ENCODE measurements around the gene BUB1. TPM values are rescaled to one million over a fixed set of nuclear protein-coding genes. Genes with fewer than 3 reads are reported as not detected.
A peak's percentile ranks its signal among the peaks of the same experiment; 100 is the strongest.

BUB1 gene
- total RNA-seq, 2 experiments from 2014 or later: 90.8 to 102 TPM

DNA sequence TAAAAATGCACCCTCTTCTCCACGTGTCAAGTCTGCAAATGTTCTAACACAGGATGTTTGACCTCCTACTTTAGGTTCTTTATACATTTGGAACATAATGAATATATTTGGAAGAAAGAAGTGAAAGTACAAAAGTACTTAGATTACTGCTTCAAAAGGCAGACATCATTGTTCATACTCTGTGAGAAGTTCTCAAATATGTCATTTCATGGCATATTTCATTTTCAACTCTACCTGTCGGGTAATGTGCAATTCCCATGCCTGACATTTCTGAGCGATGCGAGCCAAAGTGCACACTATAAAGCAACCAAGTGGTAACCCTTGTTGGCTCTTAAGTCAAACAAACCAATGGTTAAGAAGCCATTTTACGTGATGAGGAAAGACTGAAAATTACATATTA, 7.0 kb downstream of the BUB1 start:
- intact Hi-C loops (cut with micrococcal nuclease): loop anchor here (10.0 kb wide), 1 partner anchor 194 kb away; no protein-coding TSS in a partner anchor
- Mint-ChIP-seq H3K27me3 (no peaks in the 10 kb centered on the region), H3K4me3 (no peak overlapping the region), H3K9me3 (no peaks in the 10 kb centered on the region), H3K27ac (no peak overlapping the region), H3K4me1 (ENCODE audit: low read depth) (peaks cover 10% of the 10 kb centered on the region), H3K36me3 (peaks cover 55% of the 10 kb centered on the region)
- DNase-seq: no peak
- ChIA-PET POLR2A (no interaction called here), CTCF (no interaction called here)

DNA sequence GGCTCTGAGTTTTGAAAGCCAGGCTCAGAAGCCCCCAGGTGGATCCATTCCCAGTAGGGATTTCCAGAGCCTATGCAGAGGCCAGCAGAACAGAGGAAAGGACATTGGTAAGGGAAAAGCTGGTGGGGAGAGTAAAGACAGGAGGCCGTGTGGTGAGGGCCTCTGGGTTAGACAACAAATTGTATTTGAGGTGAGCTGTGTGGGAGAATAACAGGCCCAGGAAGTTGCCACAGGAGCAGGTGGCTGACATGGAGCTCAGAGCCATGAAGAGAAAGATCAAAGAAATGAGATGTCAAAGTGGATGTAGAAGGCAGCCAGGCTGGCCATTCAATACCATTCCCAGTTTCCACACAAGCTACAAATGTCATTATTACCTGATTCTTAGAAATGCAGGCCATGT, 8.8 kb downstream of the BUB1 start:
- Mint-ChIP-seq H3K4me3 (no peak overlapping the region), H3K27ac (no peak overlapping the region), H3K9me3 (no peaks in the 10 kb centered on the region), H3K27me3 (no peaks in the 10 kb centered on the region), H3K4me1 (ENCODE audit: low read depth) (no peaks in the 10 kb centered on the region), H3K36me3 (peaks cover 59% of the 10 kb centered on the region)
- ChIA-PET CTCF (no interaction called here), POLR2A (no interaction called here)
- DNase-seq: no peak
- intact Hi-C loops (cut with micrococcal nuclease): no loop called here

DNA sequence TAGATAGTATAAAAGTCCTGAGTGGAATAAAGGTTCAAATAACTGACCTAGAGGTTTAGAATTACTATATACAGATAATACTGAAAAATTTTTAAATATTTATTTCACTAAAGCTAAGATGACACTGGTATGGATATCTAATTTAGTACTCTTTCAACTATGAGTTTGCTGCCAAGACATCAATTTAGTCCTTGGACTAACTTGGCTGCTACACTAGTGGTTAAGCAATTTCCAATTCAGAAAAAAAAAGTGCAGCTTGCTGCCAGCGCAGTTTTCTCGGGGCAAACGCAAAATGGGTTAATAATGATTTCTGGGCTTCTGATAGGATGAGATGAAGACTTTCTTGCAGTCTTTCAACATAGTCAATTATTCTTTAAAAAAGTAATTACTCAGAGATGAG, 10.8 kb downstream of the BUB1 start:
- DNase-seq: no peak
- intact Hi-C loops (cut with micrococcal nuclease): no loop called here
- ChIA-PET POLR2A (no interaction called here), CTCF (no interaction called here)
- Mint-ChIP-seq H3K27me3 (no peaks in the 10 kb centered on the region), H3K27ac (no peak overlapping the region), H3K4me3 (no peak overlapping the region), H3K36me3 (peaks cover 45% of the 10 kb centered on the region), H3K4me1 (ENCODE audit: low read depth) (no peaks in the 10 kb centered on the region), H3K9me3 (no peaks in the 10 kb centered on the region)

DNA sequence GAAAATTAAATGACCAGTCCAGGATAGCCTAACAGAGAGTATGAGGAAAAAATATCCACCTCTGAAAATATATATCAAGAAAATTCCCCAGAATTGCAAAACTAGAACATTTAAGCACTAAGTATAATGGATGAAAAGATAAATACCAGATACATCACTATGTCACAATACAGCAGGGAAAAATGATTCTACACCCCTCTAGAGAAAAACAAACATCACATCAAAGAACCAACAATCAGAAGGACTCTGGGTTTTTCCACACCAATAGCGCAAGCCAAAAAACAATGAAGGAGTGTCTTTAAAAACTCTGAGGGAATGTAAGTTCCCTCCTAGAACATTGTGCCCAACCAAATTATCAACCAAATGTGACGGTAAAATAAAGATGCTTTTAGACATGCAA, 13.7 kb downstream of the BUB1 start:
- no peak overlapping the region for H3K4me3 Mint-ChIP-seq
- no peaks in the 10 kb centered on the region for H3K27me3 Mint-ChIP-seq
- intact Hi-C loops (cut with micrococcal nuclease): no loop called here
- ChIA-PET POLR2A (no interaction called here), CTCF (no interaction called here)
- no peak for DNase-seq
- H3K27ac Mint-ChIP-seq: no peak overlapping the region
- no peaks in the 10 kb centered on the region for H3K9me3 Mint-ChIP-seq
- peaks cover 50% of the 10 kb centered on the region for H3K36me3 Mint-ChIP-seq
- H3K4me1 Mint-ChIP-seq (ENCODE audit: low read depth): no peaks in the 10 kb centered on the region

DNA sequence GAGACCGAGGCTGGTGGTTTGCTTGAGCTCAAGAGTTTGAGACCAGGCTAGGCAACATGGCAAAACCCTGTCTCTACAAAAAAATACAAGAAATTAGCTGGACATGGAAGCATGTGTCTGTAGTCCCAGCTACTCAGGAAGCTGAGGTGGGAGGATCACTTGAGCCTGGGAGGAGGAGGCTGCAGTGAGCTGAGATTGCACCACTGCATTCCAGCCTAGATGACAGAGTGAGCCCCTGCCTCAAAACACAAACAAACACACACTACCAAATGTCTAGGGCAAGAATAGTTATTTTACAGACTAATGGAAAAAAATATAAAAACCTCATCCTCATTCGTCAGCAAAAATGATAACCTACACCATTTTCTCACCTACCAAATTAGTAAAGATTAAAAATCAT, 15.3 kb downstream of the BUB1 start:
- Mint-ChIP-seq H3K4me1 (ENCODE audit: low read depth) (peaks cover 6% of the 10 kb centered on the region), H3K27me3 (no peaks in the 10 kb centered on the region), H3K36me3 (peaks cover 51% of the 10 kb centered on the region), H3K27ac (no peak overlapping the region), H3K4me3 (no peak overlapping the region), H3K9me3 (no peaks in the 10 kb centered on the region)
- ChIA-PET POLR2A (no interaction called here), CTCF (no interaction called here)
- intact Hi-C loops (cut with micrococcal nuclease): no loop called here
- no peak for DNase-seq

DNA sequence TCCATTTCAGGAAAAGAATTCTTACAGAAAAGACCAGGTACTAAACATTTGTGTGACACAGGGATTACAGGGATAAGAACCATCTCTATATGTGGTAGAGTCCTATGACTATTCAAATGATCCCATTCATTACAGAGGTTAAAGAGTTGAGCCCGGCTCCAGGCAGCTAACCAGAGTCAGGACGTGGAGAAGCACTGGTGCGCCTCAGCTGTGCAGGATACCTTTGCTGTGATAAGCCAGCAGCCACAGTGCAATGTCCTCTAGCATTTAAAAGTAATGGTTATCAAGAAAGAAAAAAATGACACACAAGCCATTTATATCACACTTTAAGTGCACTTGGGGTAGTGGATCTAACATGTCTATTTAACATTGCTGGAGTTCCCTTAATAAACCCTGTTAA, 17.3 kb downstream of the BUB1 start:
- POLR2A ChIA-PET: no interaction called here
- H3K9me3 Mint-ChIP-seq: no peaks in the 10 kb centered on the region
- H3K4me3 Mint-ChIP-seq: no peak overlapping the region
- intact Hi-C loops (cut with micrococcal nuclease): no loop called here
- peaks cover 10% of the 10 kb centered on the region for H3K4me1 Mint-ChIP-seq (ENCODE audit: low read depth)
- H3K36me3 Mint-ChIP-seq: peaks cover 55% of the 10 kb centered on the region
- no peak overlapping the region for H3K27ac Mint-ChIP-seq
- CTCF ChIA-PET: no interaction called here
- DNase-seq: no peak
- no peaks in the 10 kb centered on the region for H3K27me3 Mint-ChIP-seq

DNA sequence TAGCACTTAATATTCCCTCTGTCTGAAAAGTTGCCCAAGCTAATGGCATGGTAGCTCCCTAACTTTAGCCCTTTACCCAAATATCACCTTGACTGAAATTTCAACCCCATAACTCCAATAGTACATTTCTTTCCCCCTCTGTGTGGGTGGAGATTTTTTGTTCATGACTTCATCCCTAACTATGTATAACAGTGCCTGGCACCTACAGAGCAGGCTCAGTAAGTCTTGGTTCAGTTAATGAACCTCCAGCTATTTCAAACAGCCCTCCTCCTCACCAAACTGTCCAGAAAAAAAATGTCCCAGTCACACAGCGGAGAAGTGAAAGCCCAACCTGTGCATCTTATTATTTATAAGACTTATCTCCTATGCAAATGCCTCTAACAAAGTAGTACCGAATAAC, 18.6 kb downstream of the BUB1 start:
- H3K27me3 Mint-ChIP-seq: no peaks in the 10 kb centered on the region
- no peak for DNase-seq
- H3K36me3 Mint-ChIP-seq: peaks cover 53% of the 10 kb centered on the region
- CTCF ChIA-PET: no interaction called here
- H3K4me1 Mint-ChIP-seq (ENCODE audit: low read depth): peaks cover 10% of the 10 kb centered on the region
- no peak overlapping the region for H3K27ac Mint-ChIP-seq
- POLR2A ChIA-PET: interaction anchor here (1.2 kb wide), 1 partner anchor 10 kb away, joined by 3 read pairs; no protein-coding TSS in a partner anchor
- intact Hi-C loops (cut with micrococcal nuclease): no loop called here
- no peaks in the 10 kb centered on the region for H3K9me3 Mint-ChIP-seq
- H3K4me3 Mint-ChIP-seq: no peak overlapping the region

DNA sequence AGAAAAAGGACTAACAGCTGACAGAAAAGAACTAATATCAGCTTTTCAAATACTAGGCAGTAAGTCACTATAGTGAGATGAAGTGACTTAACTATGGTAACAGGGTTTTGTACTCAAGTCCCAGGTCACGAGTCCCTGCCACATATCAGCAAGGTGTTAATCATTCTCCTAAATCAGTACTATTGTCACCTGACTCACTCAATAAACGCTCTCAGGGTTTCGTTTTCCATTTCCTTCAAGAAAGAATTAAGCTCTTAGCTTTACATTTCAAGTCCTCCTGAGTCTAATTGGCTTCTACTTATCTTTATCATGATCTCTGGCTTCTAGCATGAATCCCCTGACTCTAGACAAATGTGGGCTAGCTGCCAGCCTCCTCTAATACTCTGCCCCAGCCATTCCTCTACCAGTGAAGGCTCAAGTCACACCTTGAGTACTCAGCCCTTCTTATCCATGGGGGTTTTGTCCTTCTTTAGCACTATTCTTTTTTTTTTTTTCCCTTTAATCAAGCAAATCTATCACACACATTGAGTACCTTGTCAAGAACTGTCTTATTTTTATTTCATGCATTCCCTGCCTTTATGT, 20.0 kb downstream of the BUB1 start:
- H3K4me1 Mint-ChIP-seq (ENCODE audit: low read depth): peaks cover 10% of the 10 kb centered on the region
- DNase-seq: peak; percentile 25
- ChIA-PET POLR2A (interaction anchor here (0.9 to 1.2 kb wide), 2 partner anchors 9 to 20 kb away, joined by 3 to 4 read pairs; partner anchors contain the start of gene BUB1), CTCF (no interaction called here)
- no peaks in the 10 kb centered on the region for H3K27me3 Mint-ChIP-seq
- intact Hi-C loops (cut with micrococcal nuclease): loop anchor here (1.0 kb wide), 1 partner anchor 20 kb away; the partner anchor contains the start of gene BUB1
- no peak overlapping the region for H3K27ac Mint-ChIP-seq
- H3K4me3 Mint-ChIP-seq: no peak overlapping the region
- H3K9me3 Mint-ChIP-seq: no peaks in the 10 kb centered on the region
- peaks cover 64% of the 10 kb centered on the region for H3K36me3 Mint-ChIP-seq

DNA sequence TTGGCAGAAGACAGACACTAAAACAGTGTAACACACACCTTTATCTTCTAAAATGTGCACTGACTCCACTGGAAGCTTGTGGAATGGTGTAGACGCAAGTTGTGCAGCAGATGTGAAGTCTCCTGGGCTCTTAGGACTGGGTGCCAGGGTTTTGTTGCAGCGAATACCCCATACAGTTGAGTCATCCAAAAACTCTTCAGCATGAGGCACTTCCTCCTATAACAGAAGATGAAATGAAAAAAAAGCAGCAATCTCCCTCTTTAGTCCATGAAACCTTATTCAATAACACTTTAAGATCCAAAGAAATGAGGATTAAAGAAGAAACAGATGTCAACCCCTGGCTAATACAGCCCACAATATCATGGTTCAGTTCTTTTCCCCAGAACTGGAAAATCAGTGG, 22.2 kb downstream of the BUB1 start:
- intact Hi-C loops (cut with micrococcal nuclease): no loop called here
- no peaks in the 10 kb centered on the region for H3K27me3 Mint-ChIP-seq
- POLR2A ChIA-PET: interaction anchor here (0.7 kb wide), 1 partner anchor 72 kb away, joined by 3 read pairs; no protein-coding TSS in a partner anchor
- H3K36me3 Mint-ChIP-seq: peaks cover 63% of the 10 kb centered on the region
- no peak for DNase-seq
- CTCF ChIA-PET: no interaction called here
- H3K4me1 Mint-ChIP-seq (ENCODE audit: low read depth): peaks cover 10% of the 10 kb centered on the region
- H3K9me3 Mint-ChIP-seq: no peaks in the 10 kb centered on the region
- H3K27ac Mint-ChIP-seq: no peak overlapping the region
- no peak overlapping the region for H3K4me3 Mint-ChIP-seq

DNA sequence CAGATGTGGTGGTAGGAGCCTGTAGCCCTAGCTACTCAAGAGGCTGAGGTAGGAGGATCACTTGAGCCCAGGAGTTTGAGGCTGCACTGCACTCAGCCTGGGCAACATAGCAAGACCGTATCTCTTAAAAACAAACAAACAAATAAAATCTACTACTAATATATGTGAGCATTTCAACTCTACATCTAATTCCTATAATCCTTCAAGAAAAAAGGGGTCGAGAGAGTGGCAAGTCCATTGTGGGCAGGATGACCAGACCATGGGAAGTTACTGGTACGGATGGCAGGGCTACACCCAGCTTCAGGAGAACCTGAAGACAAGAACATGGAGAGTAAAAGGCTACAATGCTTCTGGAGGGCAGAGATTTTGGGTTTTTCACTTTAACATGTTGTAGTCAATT, 24.0 kb downstream of the BUB1 start:
- no peak for DNase-seq
- Mint-ChIP-seq H3K27ac (no peak overlapping the region), H3K36me3 (peaks cover 60% of the 10 kb centered on the region)

DNA sequence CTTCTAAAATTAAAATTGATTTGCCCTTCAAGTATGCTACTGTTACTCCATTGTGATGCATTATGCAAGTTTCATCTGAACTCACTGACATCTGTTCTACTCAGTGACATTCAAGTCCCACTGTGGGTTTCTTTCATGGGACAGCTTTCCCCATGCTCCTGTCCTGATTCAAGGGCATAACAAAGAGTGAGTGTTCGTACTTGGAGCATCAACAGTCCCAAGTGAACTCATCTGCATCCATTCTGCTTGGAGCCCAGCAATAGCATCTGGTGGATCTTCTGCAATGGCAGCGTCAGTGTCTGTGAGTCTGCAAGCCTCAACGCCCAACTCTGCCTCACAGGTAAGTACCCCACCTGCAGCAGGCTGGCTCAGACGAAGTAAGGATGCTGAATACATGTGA, 27.5 kb downstream of the BUB1 start:
- Mint-ChIP-seq H3K9me3 (no peaks in the 10 kb centered on the region), H3K27me3 (no peaks in the 10 kb centered on the region), H3K27ac (no peak overlapping the region), H3K4me3 (no peak overlapping the region), H3K4me1 (ENCODE audit: low read depth) (no peaks in the 10 kb centered on the region), H3K36me3 (peaks cover 35% of the 10 kb centered on the region)
- DNase-seq: no peak
- POLR2A ChIA-PET: no interaction called here
- intact Hi-C loops (cut with micrococcal nuclease): no loop called here
- CTCF ChIA-PET: no interaction called here

More for the DNA sequence above, 24.0 kb downstream of the BUB1 start:
- ChIA-PET POLR2A (no interaction called here), CTCF (no interaction called here)
- peaks cover 10% of the 10 kb centered on the region for H3K4me1 Mint-ChIP-seq (ENCODE audit: low read depth)
- no peak overlapping the region for H3K4me3 Mint-ChIP-seq
- intact Hi-C loops (cut with micrococcal nuclease): no loop called here
- no peaks in the 10 kb centered on the region for H3K27me3 Mint-ChIP-seq
- H3K9me3 Mint-ChIP-seq: no peaks in the 10 kb centered on the region

DNA sequence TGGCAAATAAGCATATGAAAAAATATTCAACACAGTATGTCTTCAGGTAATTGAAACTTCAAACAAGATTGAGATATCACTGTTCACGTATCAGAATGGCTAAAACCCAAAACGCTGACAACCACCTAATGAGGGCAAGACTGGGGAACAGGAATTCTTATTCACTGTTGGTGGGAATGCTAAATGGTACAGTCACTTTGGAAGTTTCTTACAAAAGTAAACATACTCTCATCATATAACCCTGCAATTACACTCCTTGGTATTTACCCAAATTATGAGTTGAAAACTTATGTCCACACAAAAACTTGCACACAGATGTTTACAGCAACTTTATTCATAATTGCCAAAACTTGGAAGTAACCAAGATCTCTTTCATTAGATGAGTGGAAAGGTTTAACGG, 30.1 kb downstream of the BUB1 start:
- Mint-ChIP-seq H3K36me3 (peaks cover 28% of the 10 kb centered on the region), H3K27me3 (no peaks in the 10 kb centered on the region), H3K27ac (no peak overlapping the region), H3K9me3 (no peaks in the 10 kb centered on the region), H3K4me3 (no peak overlapping the region), H3K4me1 (ENCODE audit: low read depth) (no peaks in the 10 kb centered on the region)
- POLR2A ChIA-PET: no interaction called here
- CTCF ChIA-PET: no interaction called here
- intact Hi-C loops (cut with micrococcal nuclease): no loop called here
- no peak for DNase-seq

DNA sequence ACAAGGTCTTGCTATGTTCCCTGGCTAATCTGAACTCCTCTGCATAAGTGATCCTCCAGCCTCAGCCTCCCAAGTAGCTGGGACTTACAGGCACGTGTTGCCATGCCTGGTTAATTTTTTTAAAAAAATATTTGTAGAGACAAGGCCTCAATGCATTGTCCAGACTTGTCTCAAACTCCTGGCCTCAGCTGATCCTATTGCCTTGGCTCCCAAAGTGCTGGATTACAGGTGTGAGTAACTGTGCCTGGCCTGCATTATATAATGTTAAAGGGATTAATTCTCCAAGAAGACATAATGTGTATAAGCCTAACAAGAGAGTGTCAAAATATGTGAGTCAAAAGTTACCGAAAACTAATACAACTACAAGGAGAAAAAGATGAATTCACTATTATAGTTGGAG, 32.2 kb downstream of the BUB1 start:
- DNase-seq: no peak
- POLR2A ChIA-PET: no interaction called here
- Mint-ChIP-seq H3K27me3 (no peaks in the 10 kb centered on the region), H3K27ac (no peak overlapping the region), H3K4me1 (ENCODE audit: low read depth) (no peaks in the 10 kb centered on the region), H3K9me3 (no peaks in the 10 kb centered on the region), H3K4me3 (no peak overlapping the region), H3K36me3 (peaks cover 31% of the 10 kb centered on the region)
- CTCF ChIA-PET: no interaction called here
- intact Hi-C loops (cut with micrococcal nuclease): no loop called here

Measured in activated CD4-positive, alpha-beta memory T cell treated with anti-CD3 and anti-CD28 coated beads for 36 hours (primary cell).